H4 (cell line): ENCODE measurements around the gene SLCO2A1. TPM values are rescaled to one million over a fixed set of nuclear protein-coding genes. Genes with fewer than 3 reads are reported as not detected.
A peak's percentile ranks its signal among the peaks of the same experiment; 100 is the strongest.

Experiments
- DNase-seq: peaks from one replicate; pipeline ENCODE4 v3.0.0-alpha.2; 2015; ENCODE audit warnings: low spot score
- total RNA-seq: library from RNA; depleted of rRNA; stranded (reverse); fragments of >200 nt; shearing (Covaris generic); gene quantifications from 2 replicates; pipeline ENCODE4 v1.2.3, GENCODE V29; 2014

SLCO2A1 gene
- total RNA-seq, 1 experiment from 2014 or later, result 0.06 TPM

DNA sequence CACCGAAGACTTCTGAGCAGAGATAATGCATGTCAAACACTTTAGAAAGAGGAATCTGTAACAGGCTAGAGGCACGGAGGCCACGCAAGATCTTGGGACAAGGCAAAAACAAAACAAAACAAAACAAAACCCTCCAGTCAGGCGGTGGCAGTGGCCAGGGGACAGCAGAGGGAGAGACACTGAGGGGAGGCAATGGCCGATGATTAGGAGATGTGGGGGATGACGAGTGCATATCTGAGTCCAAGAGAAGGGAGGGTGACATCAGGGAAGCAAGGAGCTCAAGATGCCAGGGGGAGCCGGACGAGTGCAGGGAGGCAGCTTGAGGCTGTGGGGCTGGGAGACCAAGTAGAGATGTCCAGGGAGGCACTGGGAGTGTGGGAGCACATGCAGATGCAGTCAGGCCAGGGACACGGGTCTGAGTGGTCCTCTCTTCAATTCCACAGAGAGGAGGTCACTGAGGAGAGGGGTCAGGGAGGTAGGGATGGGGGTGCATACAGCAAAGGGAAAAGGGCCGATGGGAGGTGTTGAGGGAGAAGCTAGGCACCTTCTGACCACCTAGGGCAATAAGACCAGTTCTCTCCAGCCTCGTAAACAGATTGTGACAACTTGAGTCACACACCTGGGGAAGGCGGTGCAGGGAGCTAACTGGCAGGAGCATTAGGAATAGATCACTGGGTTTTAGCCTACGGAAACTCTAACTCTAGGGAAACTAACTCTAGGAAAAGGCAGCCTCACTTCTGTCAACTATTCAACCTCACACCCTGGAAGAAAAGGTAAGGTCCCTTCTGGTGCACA is 29.6 kb downstream of the SLCO2A1 start:
- DNase-seq, result no peak

DNA sequence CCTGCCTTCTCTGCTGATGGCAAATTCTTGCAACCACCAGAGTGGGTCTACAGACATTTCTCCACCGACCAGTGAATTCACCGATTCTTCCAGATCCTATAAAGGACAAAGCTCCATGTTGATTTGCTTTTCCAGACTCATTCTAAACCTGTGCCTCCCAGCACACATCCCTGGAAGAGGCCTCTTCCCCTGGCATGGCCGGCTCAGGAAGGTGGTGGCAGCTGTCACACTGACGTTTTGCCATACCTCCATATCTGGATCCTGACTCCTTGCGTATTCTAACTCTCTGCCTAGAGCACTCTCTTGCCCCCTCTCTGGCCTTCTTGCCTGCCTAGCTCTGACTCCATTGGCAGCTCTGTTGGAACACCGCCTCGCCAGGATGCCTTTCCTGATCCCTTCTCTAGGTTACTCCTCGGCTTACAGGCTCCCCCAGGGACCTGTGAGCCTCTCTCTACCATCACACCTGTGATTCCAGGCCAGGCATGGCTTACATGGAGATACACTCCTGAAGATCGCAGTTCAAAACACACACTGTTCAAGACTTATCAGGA is 31.0 kb downstream of the SLCO2A1 start:
- no peak for DNase-seq

DNA sequence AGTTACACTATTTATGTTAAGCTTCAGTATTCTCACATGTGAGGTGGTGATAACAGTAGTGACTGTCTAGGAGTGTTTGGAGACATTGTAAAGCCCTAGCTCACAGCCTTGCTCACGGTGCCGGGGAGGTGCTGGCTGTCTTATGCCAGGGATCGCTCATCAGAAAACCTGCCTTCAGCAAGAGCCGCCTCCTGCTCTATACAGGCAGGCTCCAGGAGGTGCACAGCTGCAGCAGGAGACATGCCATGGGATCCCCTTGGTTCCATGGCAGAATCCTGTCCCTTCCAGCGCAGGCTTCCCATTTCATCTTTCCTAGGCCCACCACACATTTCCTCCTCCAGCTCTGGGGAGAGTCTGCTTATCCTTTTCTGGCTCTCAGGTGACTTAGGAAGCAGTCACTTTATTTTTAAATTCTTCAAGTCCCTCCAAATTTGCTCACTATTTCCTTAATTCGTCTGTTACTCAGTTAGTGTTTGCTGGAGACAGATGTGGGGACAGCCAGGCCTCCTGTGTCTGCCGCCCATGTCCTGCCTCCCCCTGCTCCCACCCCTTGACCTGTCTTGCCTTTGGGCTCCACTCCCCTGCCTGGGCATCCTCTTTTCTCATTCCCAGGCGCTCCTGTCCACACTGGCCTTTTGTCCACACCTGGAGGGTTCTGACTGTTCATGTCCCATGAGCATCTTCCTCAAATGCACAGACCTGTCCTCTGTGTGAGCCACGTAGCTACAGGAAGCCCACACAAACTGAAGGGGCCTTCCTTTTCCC is 31.7 kb downstream of the SLCO2A1 start:
- no peak for DNase-seq

GRCh38 chr3:133996996-133997395 is 32.7 kb downstream of the SLCO2A1 start:
- DNase-seq, result no peak

GRCh38 chr3:133996251-133996661 is 33.5 kb downstream of the SLCO2A1 start:
- no peak for DNase-seq

DNA sequence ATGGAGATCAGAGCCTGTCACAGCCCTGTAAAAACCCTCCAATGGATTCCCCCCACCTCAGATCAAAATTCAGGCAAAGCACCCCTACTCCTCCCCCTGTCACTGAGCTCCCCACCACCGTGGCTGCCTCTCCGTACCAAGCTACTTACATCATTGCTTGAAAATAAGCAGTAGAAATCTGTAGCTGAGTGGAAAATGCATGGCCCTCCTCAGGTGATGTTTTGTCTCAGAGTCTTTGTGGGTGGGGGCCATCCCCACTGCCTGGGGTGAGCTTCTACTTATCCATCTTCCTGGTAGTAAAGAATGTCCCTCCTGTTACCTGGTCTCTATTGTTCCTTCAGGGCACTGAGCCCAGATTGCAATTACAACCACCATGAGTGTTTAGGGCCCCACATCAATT is 34.5 kb downstream of the SLCO2A1 start:
- no peak for DNase-seq

DNA sequence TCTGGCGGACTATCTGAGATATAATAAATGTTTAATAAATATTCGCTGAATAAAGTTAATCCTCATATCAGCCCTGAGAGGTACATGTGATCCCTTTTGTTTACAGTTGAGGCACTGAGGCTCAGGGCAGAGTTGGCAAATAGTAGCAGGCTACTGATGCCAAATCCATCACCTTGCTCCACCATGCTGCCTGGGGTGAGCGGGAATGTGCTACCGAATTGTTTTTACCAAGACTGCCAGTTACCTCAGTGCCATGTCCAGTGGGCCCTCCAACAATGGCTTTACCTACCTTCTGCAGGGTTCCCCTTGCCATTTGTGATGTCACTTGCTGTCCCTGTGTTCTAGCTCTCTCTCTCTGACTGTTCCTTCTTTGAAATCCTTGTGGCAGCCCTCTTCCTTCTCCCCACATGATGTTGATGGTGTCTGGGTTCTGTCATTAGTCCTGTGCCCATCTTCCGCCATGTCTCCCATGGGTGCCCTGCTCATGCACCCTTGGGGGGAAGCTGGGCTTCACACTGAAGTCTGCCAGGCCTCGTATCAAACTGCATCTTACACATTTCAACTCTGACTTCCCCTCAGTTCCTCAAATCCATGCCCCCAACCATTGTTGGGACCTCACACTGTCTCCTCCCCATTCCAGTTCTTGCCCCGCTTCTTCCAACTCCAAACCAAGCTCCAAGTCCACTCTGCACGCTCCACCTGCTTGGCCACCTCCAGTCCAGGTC is 35.4 kb downstream of the SLCO2A1 start:
- no peak for DNase-seq

DNA sequence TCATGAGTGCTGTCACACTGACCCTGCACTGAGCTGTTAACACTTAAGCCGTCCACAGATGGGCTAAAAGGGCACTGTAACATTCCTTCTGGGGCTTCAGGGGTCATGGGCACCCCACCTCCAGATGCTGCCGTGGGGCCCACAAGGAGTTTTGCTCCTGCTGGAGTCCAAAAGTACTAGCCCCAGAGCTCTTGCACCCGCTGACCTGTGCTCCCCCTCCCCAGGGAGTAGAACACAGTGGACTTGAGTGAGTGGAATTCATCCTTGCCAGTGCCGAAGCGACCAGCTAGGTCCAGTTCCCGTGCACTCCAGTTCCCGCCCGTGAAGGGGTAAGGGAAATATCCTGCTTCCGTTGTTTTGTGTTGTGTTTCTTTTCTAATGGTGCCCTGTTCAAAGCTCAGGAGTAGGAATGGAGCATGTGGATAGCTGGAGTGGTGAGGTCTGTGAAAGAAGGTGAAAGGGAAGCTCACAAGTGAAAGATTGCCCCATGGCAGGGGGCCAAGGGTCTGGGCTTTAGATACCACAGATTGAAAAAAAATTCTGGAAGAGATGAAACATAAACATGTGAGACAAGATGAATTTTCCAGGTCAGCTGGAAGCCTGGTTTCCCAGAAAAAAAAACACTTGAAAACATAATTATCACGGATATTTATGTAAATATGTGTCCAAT is 36.6 kb downstream of the SLCO2A1 start:
- no peak for DNase-seq

DNA sequence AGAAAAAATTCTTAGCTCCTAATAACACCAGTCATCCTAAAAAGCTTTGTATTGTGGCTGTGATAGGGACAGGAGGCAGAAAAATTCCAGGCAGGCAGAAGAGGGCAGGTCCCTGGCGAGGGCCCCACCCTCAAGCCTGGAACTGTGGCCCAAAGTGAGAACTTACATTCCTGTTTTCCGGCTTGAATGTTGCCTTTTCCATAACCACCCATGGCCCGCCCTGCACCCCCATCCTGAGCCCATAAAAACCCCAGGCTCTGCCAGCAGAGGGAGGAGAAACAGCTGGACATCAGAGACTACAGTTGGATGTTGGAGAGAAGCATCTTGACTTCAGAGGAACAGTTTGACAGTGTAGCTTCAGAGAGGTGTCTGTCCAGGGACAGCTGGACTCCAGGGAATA is 37.3 kb downstream of the SLCO2A1 start:
- no peak for DNase-seq

DNA sequence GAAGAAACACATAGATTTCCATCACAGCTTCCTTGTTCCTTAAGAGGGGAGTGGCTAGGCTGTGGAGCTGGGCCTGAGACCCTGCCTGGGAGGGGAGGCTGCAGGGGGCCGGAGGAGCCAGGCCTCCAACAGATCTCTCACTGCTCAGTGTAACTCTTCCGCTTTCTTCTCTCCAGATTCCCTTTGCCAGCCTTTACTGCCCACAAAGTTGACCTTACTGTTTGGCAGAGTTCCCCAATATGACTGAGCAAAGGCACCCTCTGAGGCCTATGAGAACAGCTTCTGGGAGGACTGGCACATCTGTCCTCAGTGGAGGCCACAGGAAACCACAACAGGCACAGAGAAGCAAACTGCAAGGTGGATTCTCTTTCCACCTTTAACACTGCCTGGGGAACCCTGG is 38.1 kb downstream of the SLCO2A1 start:
- peak; percentile 41 for DNase-seq

DNA sequence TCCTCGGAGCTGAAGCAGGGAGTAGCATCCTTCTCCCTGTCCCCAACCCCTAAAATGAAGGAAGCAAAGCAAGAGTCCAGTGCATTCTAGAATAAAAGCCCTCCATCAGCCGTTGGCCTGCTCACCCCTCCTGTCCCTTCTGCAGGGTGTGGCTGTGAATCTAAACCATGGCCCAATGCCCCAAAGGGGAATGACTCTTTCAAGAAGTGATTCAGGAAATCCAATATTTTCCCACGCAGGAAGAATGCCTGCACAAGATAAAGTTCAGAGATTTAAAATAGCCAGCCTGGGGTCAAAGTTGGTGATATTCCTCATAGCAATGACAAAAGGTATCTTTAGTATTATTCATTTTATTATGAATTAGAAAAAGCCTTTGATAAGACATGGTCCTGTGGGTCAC is 38.5 kb downstream of the SLCO2A1 start:
- no peak for DNase-seq

GRCh38 chr3:133989936-133990702 is 39.6 kb downstream of the SLCO2A1 start:
- no peak for DNase-seq

DNA sequence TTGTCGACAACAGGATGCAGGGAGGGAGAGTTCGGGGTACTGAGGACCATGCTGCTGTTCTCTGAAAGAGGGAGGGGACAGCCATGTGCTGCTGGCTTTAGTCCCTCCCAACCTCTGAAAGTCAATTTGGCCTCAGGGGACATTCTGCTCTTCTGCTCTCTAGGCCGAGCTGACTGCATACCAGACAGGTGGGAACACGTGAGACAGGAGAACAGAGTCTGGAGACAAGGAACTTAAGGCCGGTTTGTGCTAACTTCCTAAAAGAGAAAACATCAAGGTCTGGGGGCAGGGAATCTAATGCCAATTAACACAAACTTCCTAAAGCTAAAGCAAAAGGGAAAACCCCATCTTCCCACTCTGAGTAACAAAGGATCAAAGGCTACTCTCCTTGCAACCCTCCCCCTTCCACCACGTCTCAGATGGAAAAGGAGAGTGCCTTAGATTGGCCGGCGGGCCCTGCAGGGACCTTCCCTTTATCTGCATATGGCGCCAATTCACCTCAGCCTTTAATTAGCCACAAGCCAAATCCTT is 41.0 kb downstream of the SLCO2A1 start:
- no peak for DNase-seq

- no peak for DNase-seq
Observed at GRCh38 chr3:133987948-133988484, 41.7 kb downstream of the SLCO2A1 start.

- DNase-seq, result no peak
Observed at GRCh38 chr3:133987136-133987535, 42.6 kb downstream of the SLCO2A1 start.

DNA sequence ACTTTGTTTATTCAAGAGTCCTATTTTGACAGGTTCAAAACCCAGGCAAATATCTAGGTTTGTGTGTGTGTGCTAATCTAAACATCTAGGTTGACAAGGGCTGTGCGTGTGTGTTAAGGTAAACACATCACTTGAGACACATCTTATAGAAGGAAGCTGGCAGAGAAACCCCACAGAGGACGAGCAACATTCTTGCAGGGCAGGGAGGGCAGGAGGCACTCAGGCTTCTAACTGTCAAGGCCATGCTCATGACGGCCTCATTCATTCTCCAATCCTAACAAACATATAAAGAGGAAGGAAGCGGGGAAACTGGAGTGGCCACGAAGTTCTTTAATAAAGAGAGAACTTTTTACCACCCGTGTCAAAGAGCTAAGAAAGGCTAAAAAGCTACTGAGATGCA is 43.4 kb downstream of the SLCO2A1 start:
- DNase-seq, result peak; percentile 31

GRCh38 chr3:133984975-133985374 is 44.8 kb downstream of the SLCO2A1 start:
- no peak for DNase-seq

DNA sequence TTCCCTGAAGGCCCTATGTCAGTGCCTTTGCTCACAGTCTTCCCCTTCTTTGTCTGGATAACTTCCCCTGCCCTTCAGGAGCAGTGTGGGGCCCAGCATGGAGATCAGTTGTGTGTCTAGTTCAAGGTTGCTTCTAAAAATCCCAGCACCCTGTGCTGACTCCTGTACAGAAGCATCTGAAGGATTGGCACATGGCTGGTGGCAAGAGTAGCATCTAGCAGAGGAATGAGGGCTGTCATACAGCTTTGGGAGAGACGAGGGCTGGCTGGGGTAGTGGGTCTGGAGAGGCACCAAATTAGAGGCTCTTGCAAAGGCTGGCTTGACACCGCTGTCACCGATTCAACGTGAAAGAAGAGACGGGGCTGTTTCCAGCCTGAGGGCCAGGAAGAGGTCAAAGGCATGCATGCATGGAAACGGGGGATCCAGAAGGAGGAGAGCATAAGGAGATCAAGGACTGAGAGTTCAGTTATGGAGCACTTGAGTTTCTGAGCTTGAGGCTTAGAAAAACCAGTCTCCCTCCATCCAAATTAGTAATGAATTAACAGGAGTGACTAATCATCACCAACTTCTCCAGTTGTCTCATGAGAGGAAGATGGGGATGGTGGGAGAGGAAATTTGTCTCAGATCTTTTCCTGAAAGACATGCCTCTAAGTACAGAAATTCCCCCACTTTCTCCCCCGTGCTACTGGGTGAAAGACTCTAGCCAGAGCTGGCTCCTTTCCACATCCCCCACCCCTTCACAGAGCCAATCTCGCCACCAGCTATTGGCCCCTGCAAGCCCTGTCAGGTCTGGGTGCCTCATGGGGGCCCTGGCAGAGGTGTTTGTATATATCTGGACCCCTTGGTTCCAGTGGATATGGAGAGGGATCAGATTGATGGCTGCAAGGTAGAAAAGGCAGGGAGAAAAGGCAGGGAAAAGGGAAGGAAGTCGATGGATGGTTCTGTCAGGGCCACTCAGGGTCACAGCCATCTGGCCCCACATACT is 45.9 kb downstream of the SLCO2A1 start:
- DNase-seq, result no peak

GRCh38 chr3:133983126-133983525 is 46.6 kb downstream of the SLCO2A1 start:
- no peak for DNase-seq
